Measurements from ENCODE around the gene PFN1.

The PFN1 gene

GRCh38 chr17:4974115-4974670 lies 25.9 kb upstream of the PFN1 start:
- H3K27me3 ChIP-seq (replicated peaks; ENCODE audit: insufficient read depth, low read length), result no peaks in the 10 kb centered on the region
- TF ChIP-seq CTCF (IDR thresholded peaks at IDR 0.05; ENCODE audit: low read length), result no peak
- no peak for TF ChIP-seq EZH2 (optimal IDR thresholded peaks at IDR 0.05; ENCODE audit: low read depth, low read length)
- TF ChIP-seq EZH2phosphoT487 (IDR thresholded peaks at IDR 0.05; ENCODE audit: low read length), result no peak
- no peak overlapping the region for H3K9ac ChIP-seq (ENCODE audit: low read length)
- H3K9me2 ChIP-seq (replicated peaks; ENCODE audit: insufficient read depth, low read length), result no peaks in the 10 kb centered on the region
- H3K27ac ChIP-seq (ENCODE audit: low read length), result no peak overlapping the region
- H3K4me2 ChIP-seq (ENCODE audit: low read depth, low read length), result no peak overlapping the region
- no peaks in the 10 kb centered on the region for H3K9me3 ChIP-seq (replicated peaks; ENCODE audit: insufficient read depth, low read length)
- 0 out of 2 replicates have a peak, but pooled peaks cover 4% of the 10 kb centered on the region for H3F3A ChIP-seq (ENCODE audit: insufficient read depth, low read length)
- H2AFZ ChIP-seq (ENCODE audit: low read length), result no peak overlapping the region
- H4K20me1 ChIP-seq (ENCODE audit: insufficient read depth, low read length), result no peaks in the 10 kb centered on the region
- H3K79me2 ChIP-seq (ENCODE audit: low read length), result no peaks in the 10 kb centered on the region
- no peak for DNase-seq
- no peak overlapping the region for H3K4me3 ChIP-seq (ENCODE audit: low read length)
- H3K4me1 ChIP-seq (ENCODE audit: low read length), result no peaks in the 10 kb centered on the region
- no peaks in the 10 kb centered on the region for H3K36me3 ChIP-seq (replicated peaks; ENCODE audit: insufficient read depth, low read length)

- H3K36me3 ChIP-seq (replicated peaks; ENCODE audit: insufficient read depth, low read length), result no peaks in the 10 kb centered on the region
Observed at GRCh38 chr17:4973256-4974114, 25.2 kb upstream of the PFN1 start.

GRCh38 chr17:4972752-4973151 lies 24.4 kb upstream of the PFN1 start:
- Histone ChIP-seq H3K4me2 (ENCODE audit: low read depth, low read length) (no peak overlapping the region), H2AFZ (ENCODE audit: low read length) (no peak overlapping the region), H3K36me3 (replicated peaks; ENCODE audit: insufficient read depth, low read length) (no peaks in the 10 kb centered on the region), H3K79me2 (ENCODE audit: low read length) (peaks cover 11% of the 10 kb centered on the region), H3K9ac (ENCODE audit: low read length) (no peak overlapping the region), H3K27ac (ENCODE audit: low read length) (no peak overlapping the region), H3K4me1 (ENCODE audit: low read length) (peaks cover 6% of the 10 kb centered on the region; the same call in 1 of the 2 replicates), H3K4me3 (ENCODE audit: low read length) (no peak overlapping the region), H3K9me3 (replicated peaks; ENCODE audit: insufficient read depth, low read length) (no peaks in the 10 kb centered on the region), H3K27me3 (replicated peaks; ENCODE audit: insufficient read depth, low read length) (no peaks in the 10 kb centered on the region), H3F3A (ENCODE audit: insufficient read depth, low read length) (0 out of 2 replicates have a peak, but pooled peaks cover 4% of the 10 kb centered on the region), H4K20me1 (ENCODE audit: insufficient read depth, low read length) (no peaks in the 10 kb centered on the region), H3K9me2 (replicated peaks; ENCODE audit: insufficient read depth, low read length) (no peaks in the 10 kb centered on the region)
- no peak for DNase-seq
- TF ChIP-seq CTCF (IDR thresholded peaks at IDR 0.05; ENCODE audit: low read length) (no peak), EZH2 (optimal IDR thresholded peaks at IDR 0.05; ENCODE audit: low read depth, low read length) (no peak), EZH2phosphoT487 (IDR thresholded peaks at IDR 0.05; ENCODE audit: low read length) (no peak)

More at GRCh38 chr17:4973256-4974114, 25.2 kb upstream of the PFN1 start:
- peaks cover 5% of the 10 kb centered on the region for H3K79me2 ChIP-seq (ENCODE audit: low read length)
- no peak overlapping the region for H2AFZ ChIP-seq (ENCODE audit: low read length)
- 0 out of 2 replicates have a peak, but pooled peaks cover 4% of the 10 kb centered on the region for H3F3A ChIP-seq (ENCODE audit: insufficient read depth, low read length)
- H3K27ac ChIP-seq (ENCODE audit: low read length), result no peak overlapping the region
- H3K27me3 ChIP-seq (replicated peaks; ENCODE audit: insufficient read depth, low read length), result no peaks in the 10 kb centered on the region
- no peak overlapping the region for H3K9ac ChIP-seq (ENCODE audit: low read length)
- no peaks in the 10 kb centered on the region for H3K9me3 ChIP-seq (replicated peaks; ENCODE audit: insufficient read depth, low read length)
- no peaks in the 10 kb centered on the region for H4K20me1 ChIP-seq (ENCODE audit: insufficient read depth, low read length)
- no peak overlapping the region for H3K4me3 ChIP-seq (ENCODE audit: low read length)
- no peaks in the 10 kb centered on the region for H3K9me2 ChIP-seq (replicated peaks; ENCODE audit: insufficient read depth, low read length)
- DNase-seq, result no peak
- TF ChIP-seq EZH2 (optimal IDR thresholded peaks at IDR 0.05; ENCODE audit: low read depth, low read length) (no peak), EZH2phosphoT487 (IDR thresholded peaks at IDR 0.05; ENCODE audit: low read length) (no peak), CTCF (IDR thresholded peaks at IDR 0.05; ENCODE audit: low read length) (no peak)
- H3K4me1 ChIP-seq (ENCODE audit: low read length), result peaks cover 4% of the 10 kb centered on the region; the same call in 1 of the 2 replicates
- H3K4me2 ChIP-seq (ENCODE audit: low read depth, low read length), result no peak overlapping the region

All from MM.1S (cell line).